Measurements from ENCODE around the gene PPP1R13L. TPM values are rescaled to one million over a fixed set of nuclear protein-coding genes. Genes with fewer than 3 reads are reported as not detected.

PPP1R13L gene
- total and polyA plus RNA-seq, 5 donors = 100 to 161 (median 141) TPM

GRCh38 chr19:45351401-45351952 is 53.4 kb downstream of the PPP1R13L start:
- DNase-seq = no peak
- H3K27me3 ChIP-seq (ENCODE audit: control insufficient read depth, insufficient read depth) = no peaks in the 10 kb centered on the region
- 70% methylated on average over 13 of the region's 13 CpGs for WGBS
- no peak overlapping the region for H3K27ac ChIP-seq (ENCODE audit: low read length)
- no peak for ATAC-seq
- H3K4me3 ChIP-seq (ENCODE audit: low read length) = no peak overlapping the region
- no peaks in the 10 kb centered on the region for H3K9me3 ChIP-seq (ENCODE audit: control insufficient read depth, low read length)
- intact Hi-C loops (cut with DNase I) = no loop called here
- no peaks in the 10 kb centered on the region for H3K4me1 ChIP-seq (ENCODE audit: control insufficient read depth, insufficient read depth, low read length)

GRCh38 chr19:45350477-45351058 is 54.3 kb downstream of the PPP1R13L start:
- ATAC-seq = no peak
- Histone ChIP-seq H3K27ac (ENCODE audit: low read length) (no peak overlapping the region), H3K27me3 (ENCODE audit: control insufficient read depth, insufficient read depth) (no peaks in the 10 kb centered on the region), H3K9me3 (ENCODE audit: control insufficient read depth, low read length) (no peaks in the 10 kb centered on the region), H3K4me3 (ENCODE audit: low read length) (no peak overlapping the region), H3K4me1 (ENCODE audit: control insufficient read depth, insufficient read depth, low read length) (no peaks in the 10 kb centered on the region)
- 83% methylated on average over 17 of the region's 17 CpGs for WGBS
- DNase-seq = no peak
- intact Hi-C loops (cut with DNase I) = no loop called here

- 86% methylated on average over 17 of the region's 17 CpGs for WGBS
- no peak overlapping the region for H3K27ac ChIP-seq (ENCODE audit: low read length)
- no peaks in the 10 kb centered on the region for H3K9me3 ChIP-seq (ENCODE audit: control insufficient read depth, low read length)
- DNase-seq (no peak), ATAC-seq (no peak)
- no peaks in the 10 kb centered on the region for H3K4me1 ChIP-seq (ENCODE audit: control insufficient read depth, insufficient read depth, low read length)
- no peak overlapping the region for H3K4me3 ChIP-seq (ENCODE audit: low read length)
- intact Hi-C loops (cut with DNase I) = no loop called here
- H3K27me3 ChIP-seq (ENCODE audit: control insufficient read depth, insufficient read depth) = no peaks in the 10 kb centered on the region
Measured at GRCh38 chr19:45349430-45349941, 55.4 kb downstream of the PPP1R13L start.

- ATAC-seq = no peak
- intact Hi-C loops (cut with DNase I) = no loop called here
- no peaks in the 10 kb centered on the region for H3K9me3 ChIP-seq (ENCODE audit: control insufficient read depth, low read length)
- no peaks in the 10 kb centered on the region for H3K27me3 ChIP-seq (ENCODE audit: control insufficient read depth, insufficient read depth)
- H3K4me1 ChIP-seq (ENCODE audit: control insufficient read depth, insufficient read depth, low read length) = no peaks in the 10 kb centered on the region
- no peak overlapping the region for H3K4me3 ChIP-seq (ENCODE audit: low read length)
- DNase-seq = no peak
- 67% methylated on average over 3 of the region's 3 CpGs for WGBS
- H3K27ac ChIP-seq (ENCODE audit: low read length) = no peak overlapping the region
Measured at GRCh38 chr19:45349126-45349415, 55.8 kb downstream of the PPP1R13L start.

GRCh38 chr19:45348367-45349125 is 56.3 kb downstream of the PPP1R13L start:
- Histone ChIP-seq H3K27ac (ENCODE audit: low read length) (no peak overlapping the region), H3K27me3 (ENCODE audit: control insufficient read depth, insufficient read depth) (no peaks in the 10 kb centered on the region), H3K4me3 (ENCODE audit: low read length) (no peak overlapping the region), H3K4me1 (ENCODE audit: control insufficient read depth, insufficient read depth, low read length) (no peaks in the 10 kb centered on the region), H3K9me3 (ENCODE audit: control insufficient read depth, low read length) (no peaks in the 10 kb centered on the region)
- intact Hi-C loops (cut with DNase I) = no loop called here
- WGBS = 73% methylated on average over 23 of the region's 23 CpGs
- DNase-seq (no peak), ATAC-seq (peak in 1 of 2 donors; percentile 17)

GRCh38 chr19:45347570-45348366 is 57.1 kb downstream of the PPP1R13L start:
- intact Hi-C loops (cut with DNase I) = no loop called here

GRCh38 chr19:45346449-45346848 is 58.4 kb downstream of the PPP1R13L start:
- DNase-seq (no peak), ATAC-seq (no peak)
- Histone ChIP-seq H3K4me1 (ENCODE audit: control insufficient read depth, insufficient read depth, low read length) (no peaks in the 10 kb centered on the region), H3K9me3 (ENCODE audit: control insufficient read depth, low read length) (no peaks in the 10 kb centered on the region), H3K27me3 (ENCODE audit: control insufficient read depth, insufficient read depth) (no peaks in the 10 kb centered on the region), H3K4me3 (ENCODE audit: low read length) (no peak overlapping the region), H3K27ac (ENCODE audit: low read length) (no peak overlapping the region)
- intact Hi-C loops (cut with DNase I) = no loop called here
- 30% methylated on average over 27 of the region's 27 CpGs for WGBS

More at GRCh38 chr19:45347570-45348366, 57.1 kb downstream of the PPP1R13L start:
- H3K27ac ChIP-seq (ENCODE audit: low read length) = no peak overlapping the region
- H3K9me3 ChIP-seq (ENCODE audit: control insufficient read depth, low read length) = no peaks in the 10 kb centered on the region
- 71% methylated on average over 25 of the region's 25 CpGs for WGBS
- no peaks in the 10 kb centered on the region for H3K27me3 ChIP-seq (ENCODE audit: control insufficient read depth, insufficient read depth)
- no peak for DNase-seq
- H3K4me1 ChIP-seq (ENCODE audit: control insufficient read depth, insufficient read depth, low read length) = no peaks in the 10 kb centered on the region
- no peak overlapping the region for H3K4me3 ChIP-seq (ENCODE audit: low read length)
- ATAC-seq = no peak

GRCh38 chr19:45345506-45345860 is 59.4 kb downstream of the PPP1R13L start:
- no peak for ATAC-seq
- no peaks in the 10 kb centered on the region for H3K27me3 ChIP-seq (ENCODE audit: control insufficient read depth, insufficient read depth)
- H3K27ac ChIP-seq (ENCODE audit: low read length) = no peak overlapping the region
- H3K9me3 ChIP-seq (ENCODE audit: control insufficient read depth, low read length) = no peaks in the 10 kb centered on the region
- 86% methylated on average over 15 of the region's 15 CpGs for WGBS
- intact Hi-C loops (cut with DNase I) = no loop called here
- no peak for DNase-seq
- no peak overlapping the region for H3K4me3 ChIP-seq (ENCODE audit: low read length)
- H3K4me1 ChIP-seq (ENCODE audit: control insufficient read depth, insufficient read depth, low read length) = no peaks in the 10 kb centered on the region

GRCh38 chr19:45344621-45345505 is 60.0 kb downstream of the PPP1R13L start:
- DNase-seq (no peak), ATAC-seq (no peak)
- Histone ChIP-seq H3K27me3 (ENCODE audit: control insufficient read depth, insufficient read depth) (no peaks in the 10 kb centered on the region), H3K4me3 (ENCODE audit: low read length) (no peak overlapping the region), H3K9me3 (ENCODE audit: control insufficient read depth, low read length) (no peaks in the 10 kb centered on the region), H3K4me1 (ENCODE audit: control insufficient read depth, insufficient read depth, low read length) (no peaks in the 10 kb centered on the region), H3K27ac (ENCODE audit: low read length) (no peak overlapping the region)
- 52% methylated on average over 15 of the region's 15 CpGs for WGBS
- intact Hi-C loops (cut with DNase I) = no loop called here

- Histone ChIP-seq H3K4me1 (ENCODE audit: control insufficient read depth, insufficient read depth, low read length) (no peaks in the 10 kb centered on the region), H3K27ac (ENCODE audit: low read length) (no peak overlapping the region), H3K9me3 (ENCODE audit: control insufficient read depth, low read length) (no peaks in the 10 kb centered on the region), H3K27me3 (ENCODE audit: control insufficient read depth, insufficient read depth) (no peaks in the 10 kb centered on the region), H3K4me3 (ENCODE audit: low read length) (no peak overlapping the region)
- 70% methylated on average over 13 of the region's 13 CpGs for WGBS
- ATAC-seq (no peak), DNase-seq (no peak)
- intact Hi-C loops (cut with DNase I) = no loop called here
Measured at GRCh38 chr19:45342911-45343310, 62.0 kb downstream of the PPP1R13L start.
